GM23338 (cell line): ENCODE measurements around the gene CD33. TPM values are rescaled to one million over a fixed set of nuclear protein-coding genes. Genes with fewer than 3 reads are reported as not detected.

Experiments used
- ATAC-seq: fragments of 200-7000 bp; cut with Tn5 transposase; 3 replicates; pipeline ENCODE4 v1.9.1; 2020
- DNase-seq: peaks from one replicate; pipeline ENCODE4 v3.0.0-alpha.2; 2015; ENCODE audit warnings: low spot score
- H2AFZ ChIP-seq: fragments of 200-600 bp; sonication (generic); 2 replicates; pipeline ENCODE4 v1.8.0; 2016; ENCODE audit warnings: antibody characterized with exemption, mild to moderate bottlenecking, moderate library complexity
- H3F3A ChIP-seq: fragments of 200-600 bp; sonication (generic); replicated peaks from 2 replicates; pipeline ENCODE4 v1.8.0; 2017; ENCODE audit warnings: antibody characterized with exemption, mixed run types, low read depth
- H3K27ac ChIP-seq: fragments of 200-600 bp; sonication (generic); 2 replicates; pipeline ENCODE4 v1.6.1; 2016; ENCODE audit warnings: low read depth
- H3K27me3 ChIP-seq: fragments of 200-600 bp; sonication (generic); 2 replicates; pipeline ENCODE4 v1.8.0; 2016; ENCODE audit warnings: mild to moderate bottlenecking, mixed run types, moderate library complexity; ENCODE audit not compliant: insufficient read depth
- H3K36me3 ChIP-seq: fragments of 200-600 bp; sonication (generic); 2 replicates; pipeline ENCODE4 v1.8.0; 2016; ENCODE audit warnings: mild to moderate bottlenecking; ENCODE audit not compliant: insufficient read depth
- H3K4me1 ChIP-seq: fragments of 200-600 bp; sonication (generic); 2 replicates; pipeline ENCODE4 v1.8.0; 2016; ENCODE audit warnings: mild to moderate bottlenecking, moderate library complexity; ENCODE audit not compliant: insufficient read depth
- H3K4me2 ChIP-seq: fragments of 200-600 bp; sonication (generic); 2 replicates; pipeline ENCODE4 v1.7.1; 2017; ENCODE audit warnings: mixed run types
- H3K4me3 ChIP-seq: fragments of 200-600 bp; sonication (generic); 2 replicates; pipeline ENCODE4 v1.6.1; 2016; ENCODE audit warnings: mixed run types
- H3K79me2 ChIP-seq: fragments of 200-600 bp; sonication (generic); replicated peaks from 2 replicates; pipeline ENCODE4 v1.8.0; 2017; ENCODE audit warnings: mild to moderate bottlenecking; ENCODE audit not compliant: insufficient read depth
- H3K9me2 ChIP-seq: fragments of 200-600 bp; sonication (generic); 2 replicates; pipeline ENCODE4 v1.8.0; 2017; ENCODE audit not compliant: insufficient read depth
- H4K20me1 ChIP-seq: fragments of 200-600 bp; sonication (generic); replicated peaks from 2 replicates; pipeline ENCODE4 v1.8.0; 2017; ENCODE audit warnings: mild to moderate bottlenecking; ENCODE audit not compliant: insufficient read depth
- H3K27ac Mint-ChIP-seq: 2 replicates; pipeline ENCODE4 v1.8.0; 2020; ENCODE audit warnings: inconsistent platforms, mild to moderate bottlenecking, moderate library complexity, mixed read lengths
- H3K27me3 Mint-ChIP-seq: 3 replicates; pipeline ENCODE4 v1.8.0; 2022; ENCODE audit warnings: low read depth, mild to moderate bottlenecking, moderate library complexity, mixed read lengths, inconsistent platforms; ENCODE audit not compliant: insufficient read depth, poor library complexity
- H3K36me3 Mint-ChIP-seq: 3 replicates; pipeline ENCODE4 v1.8.0; 2021; ENCODE audit warnings: low read depth, mild to moderate bottlenecking, inconsistent platforms, moderate library complexity, mixed read lengths
- H3K4me1 Mint-ChIP-seq: 3 replicates; pipeline ENCODE4 v1.8.0; 2020; ENCODE audit warnings: mild to moderate bottlenecking, inconsistent platforms, mixed read lengths
- H3K4me3 Mint-ChIP-seq: 3 replicates; pipeline ENCODE4 v1.8.0; 2021; ENCODE audit warnings: moderate library complexity, mild to moderate bottlenecking, inconsistent platforms, mixed read lengths
- H3K9me3 Mint-ChIP-seq: 3 replicates; pipeline ENCODE4 v1.8.0; 2020; ENCODE audit warnings: moderate library complexity, mild to moderate bottlenecking, inconsistent platforms, mixed read lengths
- CREB1 ChIP-seq: fragments of 250-450 bp; sonication (Bioruptor Pico); IDR thresholded peaks from 2 replicates; pipeline ENCODE4 v1.5.0; 2020; ENCODE audit warnings: low read depth, mild to moderate bottlenecking, moderate library complexity
- EZH2 ChIP-seq: fragments of 200-600 bp; sonication (generic); IDR thresholded peaks from one replicate; pipeline ENCODE4 v1.8.0; 2017; ENCODE audit warnings: antibody characterized with exemption, mild to moderate bottlenecking, low read depth; ENCODE audit not compliant: unreplicated experiment
- EZH2phosphoT487 ChIP-seq: fragments of 200-600 bp; sonication (generic); IDR thresholded peaks from one replicate; pipeline ENCODE4 v1.8.1; 2018; ENCODE audit warnings: antibody characterized with exemption; ENCODE audit not compliant: unreplicated experiment
- JUNB ChIP-seq: IDR thresholded peaks from one replicate; pipeline ENCODE4 v1.6.1; 2016; ENCODE audit warnings: antibody characterized with exemption; ENCODE audit not compliant: unreplicated experiment
- NANOG ChIP-seq: IDR thresholded peaks from 2 replicates; pipeline ENCODE4 v1.6.1; 2016; ENCODE audit warnings: antibody characterized with exemption, borderline replicate concordance
- POLR2AphosphoS5 ChIP-seq: IDR thresholded peaks from 2 replicates; pipeline ENCODE4 v1.6.1; 2016; ENCODE audit warnings: antibody characterized with exemption, low read depth
- STAT1 ChIP-seq: IDR thresholded peaks from one replicate; pipeline ENCODE4 v1.6.1; 2016; ENCODE audit warnings: antibody characterized with exemption; ENCODE audit not compliant: unreplicated experiment
- ZNF114 ChIP-seq: fragments of 250-450 bp; sonication (Bioruptor Pico); IDR thresholded peaks from 2 replicates; pipeline ENCODE4 v1.5.0; 2020; ENCODE audit warnings: mild to moderate bottlenecking, moderate library complexity
- ZNF331 ChIP-seq: fragments of 250-450 bp; sonication (Bioruptor Pico); IDR thresholded peaks from 2 replicates; pipeline ENCODE4 v1.5.0; 2020; ENCODE audit warnings: low read depth, mild to moderate bottlenecking, moderate library complexity
- polyA plus RNA-seq: library from polyadenylated mRNA; unstranded; fragments of >200 nt; fragmentation: Nextera tagmentation; extraction: Ambion mirVana; gene quantifications from 2 replicates; pipeline ENCODE4 v1.2.1, GENCODE V29; 2016
- total RNA-seq: library from RNA; depleted of rRNA; stranded (reverse); fragments of >200 nt; shearing (Covaris generic); gene quantifications from 2 replicates; pipeline ENCODE4 v1.2.3, GENCODE V29; 2014
- TF ChIP-seq, protein P1 (sequence below): IDR thresholded peaks from one replicate; pipeline ENCODE4 v1.6.1; 2018; ENCODE audit warnings: antibody characterized with exemption; ENCODE audit not compliant: unreplicated experiment
- TF ChIP-seq, protein P2 (sequence below), 2 experiments: fragments of 200-600 bp in 1 of 2; sonication (generic) in 1 of 2; conservative IDR thresholded peaks; 2 replicates each; pipeline versions ENCODE4 v1.5.1 to v1.6.1; 2016 to 2017; ENCODE audit warnings: antibody characterized with exemption in 2 of 2, low read depth in 2 of 2, mild to moderate bottlenecking in 2 of 2, moderate library complexity in 1 of 2
- TF ChIP-seq, protein P3 (sequence below): fragments of 250-450 bp; sonication (Bioruptor Pico); IDR thresholded peaks from 2 replicates; pipeline ENCODE4 v1.5.0; 2020; ENCODE audit warnings: mild to moderate bottlenecking, moderate library complexity
- TF ChIP-seq, protein P4 (sequence below): IDR thresholded peaks from 2 replicates; pipeline ENCODE4 v1.6.1; 2016; ENCODE audit warnings: antibody characterized with exemption

The CD33 gene
- total and polyA plus RNA-seq, 2 experiments from 2014 or later = 0.45 TPM; not detected in 1

DNA sequence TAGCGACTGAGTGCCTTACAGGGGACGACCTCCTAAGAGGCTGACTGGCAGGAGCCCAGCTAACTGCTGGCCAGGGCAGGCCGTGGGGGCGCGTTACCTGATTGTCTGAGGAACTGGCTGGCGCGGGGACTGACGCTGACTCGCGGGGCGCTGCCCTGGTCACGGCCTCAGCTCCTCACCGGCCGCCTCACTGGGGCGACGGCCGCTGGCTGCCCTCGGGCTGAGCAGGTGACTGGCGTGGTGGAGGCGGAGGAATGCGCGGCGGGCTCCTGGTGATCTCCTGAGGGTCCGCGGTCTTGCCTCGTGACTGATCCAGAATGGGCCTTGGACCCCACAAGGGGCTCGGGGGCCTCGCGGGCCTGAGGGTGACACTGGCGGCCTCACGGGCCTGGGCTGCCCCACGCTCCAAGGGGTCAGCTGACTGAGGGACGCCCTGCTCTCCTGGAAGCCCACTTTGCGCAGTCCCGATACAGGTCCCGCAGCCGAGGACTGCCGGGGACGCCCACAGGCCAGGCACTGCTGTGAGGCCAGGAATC is 43.4 kb upstream of the CD33 start:
- Histone ChIP-seq H3K27me3 (peaks cover 11% of the 10 kb centered on the region; the same call in 1 of the 2 replicates), H2AFZ (peak overlapping the region; percentile 87; the same call in 1 of the 2 replicates), H3K36me3 (no peaks in the 10 kb centered on the region), H3K4me1 (no peaks in the 10 kb centered on the region), H3K9me2 (no peaks in the 10 kb centered on the region), H4K20me1 (no peaks in the 10 kb centered on the region), H3F3A (no peaks in the 10 kb centered on the region), H3K79me2 (no peaks in the 10 kb centered on the region), H3K27ac (no peak overlapping the region), H3K4me2 (no peak overlapping the region), H3K4me3 (no peak overlapping the region)
- no peaks in the 10 kb centered on the region for H3K4me1 Mint-ChIP-seq
- DNase-seq (no peak), ATAC-seq (no peak)
- H3K36me3 Mint-ChIP-seq = no peaks in the 10 kb centered on the region
- H3K9me3 Mint-ChIP-seq = peaks cover 26% of the 10 kb centered on the region
- TF ChIP-seq POLR2AphosphoS5 (no peak), ZNF114 (CRISPR knock-in tag) (no peak), NANOG (no peak), JUNB (no peak), EZH2phosphoT487 (no peak), ZNF331 (no peak), CREB1 (CRISPR knock-in tag) (no peak), STAT1 (no peak), EZH2 (no peak)
- TF ChIP-seq, protein P1, sequence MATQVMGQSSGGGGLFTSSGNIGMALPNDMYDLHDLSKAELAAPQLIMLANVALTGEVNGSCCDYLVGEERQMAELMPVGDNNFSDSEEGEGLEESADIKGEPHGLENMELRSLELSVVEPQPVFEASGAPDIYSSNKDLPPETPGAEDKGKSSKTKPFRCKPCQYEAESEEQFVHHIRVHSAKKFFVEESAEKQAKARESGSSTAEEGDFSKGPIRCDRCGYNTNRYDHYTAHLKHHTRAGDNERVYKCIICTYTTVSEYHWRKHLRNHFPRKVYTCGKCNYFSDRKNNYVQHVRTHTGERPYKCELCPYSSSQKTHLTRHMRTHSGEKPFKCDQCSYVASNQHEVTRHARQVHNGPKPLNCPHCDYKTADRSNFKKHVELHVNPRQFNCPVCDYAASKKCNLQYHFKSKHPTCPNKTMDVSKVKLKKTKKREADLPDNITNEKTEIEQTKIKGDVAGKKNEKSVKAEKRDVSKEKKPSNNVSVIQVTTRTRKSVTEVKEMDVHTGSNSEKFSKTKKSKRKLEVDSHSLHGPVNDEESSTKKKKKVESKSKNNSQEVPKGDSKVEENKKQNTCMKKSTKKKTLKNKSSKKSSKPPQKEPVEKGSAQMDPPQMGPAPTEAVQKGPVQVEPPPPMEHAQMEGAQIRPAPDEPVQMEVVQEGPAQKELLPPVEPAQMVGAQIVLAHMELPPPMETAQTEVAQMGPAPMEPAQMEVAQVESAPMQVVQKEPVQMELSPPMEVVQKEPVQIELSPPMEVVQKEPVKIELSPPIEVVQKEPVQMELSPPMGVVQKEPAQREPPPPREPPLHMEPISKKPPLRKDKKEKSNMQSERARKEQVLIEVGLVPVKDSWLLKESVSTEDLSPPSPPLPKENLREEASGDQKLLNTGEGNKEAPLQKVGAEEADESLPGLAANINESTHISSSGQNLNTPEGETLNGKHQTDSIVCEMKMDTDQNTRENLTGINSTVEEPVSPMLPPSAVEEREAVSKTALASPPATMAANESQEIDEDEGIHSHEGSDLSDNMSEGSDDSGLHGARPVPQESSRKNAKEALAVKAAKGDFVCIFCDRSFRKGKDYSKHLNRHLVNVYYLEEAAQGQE = no peak
- TF ChIP-seq, protein P2, sequence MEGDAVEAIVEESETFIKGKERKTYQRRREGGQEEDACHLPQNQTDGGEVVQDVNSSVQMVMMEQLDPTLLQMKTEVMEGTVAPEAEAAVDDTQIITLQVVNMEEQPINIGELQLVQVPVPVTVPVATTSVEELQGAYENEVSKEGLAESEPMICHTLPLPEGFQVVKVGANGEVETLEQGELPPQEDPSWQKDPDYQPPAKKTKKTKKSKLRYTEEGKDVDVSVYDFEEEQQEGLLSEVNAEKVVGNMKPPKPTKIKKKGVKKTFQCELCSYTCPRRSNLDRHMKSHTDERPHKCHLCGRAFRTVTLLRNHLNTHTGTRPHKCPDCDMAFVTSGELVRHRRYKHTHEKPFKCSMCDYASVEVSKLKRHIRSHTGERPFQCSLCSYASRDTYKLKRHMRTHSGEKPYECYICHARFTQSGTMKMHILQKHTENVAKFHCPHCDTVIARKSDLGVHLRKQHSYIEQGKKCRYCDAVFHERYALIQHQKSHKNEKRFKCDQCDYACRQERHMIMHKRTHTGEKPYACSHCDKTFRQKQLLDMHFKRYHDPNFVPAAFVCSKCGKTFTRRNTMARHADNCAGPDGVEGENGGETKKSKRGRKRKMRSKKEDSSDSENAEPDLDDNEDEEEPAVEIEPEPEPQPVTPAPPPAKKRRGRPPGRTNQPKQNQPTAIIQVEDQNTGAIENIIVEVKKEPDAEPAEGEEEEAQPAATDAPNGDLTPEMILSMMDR (conservative IDR thresholded peaks at IDR 0.05; ENCODE audit: low read depth in 2 of 2) = no peak
- TF ChIP-seq, protein P3, sequence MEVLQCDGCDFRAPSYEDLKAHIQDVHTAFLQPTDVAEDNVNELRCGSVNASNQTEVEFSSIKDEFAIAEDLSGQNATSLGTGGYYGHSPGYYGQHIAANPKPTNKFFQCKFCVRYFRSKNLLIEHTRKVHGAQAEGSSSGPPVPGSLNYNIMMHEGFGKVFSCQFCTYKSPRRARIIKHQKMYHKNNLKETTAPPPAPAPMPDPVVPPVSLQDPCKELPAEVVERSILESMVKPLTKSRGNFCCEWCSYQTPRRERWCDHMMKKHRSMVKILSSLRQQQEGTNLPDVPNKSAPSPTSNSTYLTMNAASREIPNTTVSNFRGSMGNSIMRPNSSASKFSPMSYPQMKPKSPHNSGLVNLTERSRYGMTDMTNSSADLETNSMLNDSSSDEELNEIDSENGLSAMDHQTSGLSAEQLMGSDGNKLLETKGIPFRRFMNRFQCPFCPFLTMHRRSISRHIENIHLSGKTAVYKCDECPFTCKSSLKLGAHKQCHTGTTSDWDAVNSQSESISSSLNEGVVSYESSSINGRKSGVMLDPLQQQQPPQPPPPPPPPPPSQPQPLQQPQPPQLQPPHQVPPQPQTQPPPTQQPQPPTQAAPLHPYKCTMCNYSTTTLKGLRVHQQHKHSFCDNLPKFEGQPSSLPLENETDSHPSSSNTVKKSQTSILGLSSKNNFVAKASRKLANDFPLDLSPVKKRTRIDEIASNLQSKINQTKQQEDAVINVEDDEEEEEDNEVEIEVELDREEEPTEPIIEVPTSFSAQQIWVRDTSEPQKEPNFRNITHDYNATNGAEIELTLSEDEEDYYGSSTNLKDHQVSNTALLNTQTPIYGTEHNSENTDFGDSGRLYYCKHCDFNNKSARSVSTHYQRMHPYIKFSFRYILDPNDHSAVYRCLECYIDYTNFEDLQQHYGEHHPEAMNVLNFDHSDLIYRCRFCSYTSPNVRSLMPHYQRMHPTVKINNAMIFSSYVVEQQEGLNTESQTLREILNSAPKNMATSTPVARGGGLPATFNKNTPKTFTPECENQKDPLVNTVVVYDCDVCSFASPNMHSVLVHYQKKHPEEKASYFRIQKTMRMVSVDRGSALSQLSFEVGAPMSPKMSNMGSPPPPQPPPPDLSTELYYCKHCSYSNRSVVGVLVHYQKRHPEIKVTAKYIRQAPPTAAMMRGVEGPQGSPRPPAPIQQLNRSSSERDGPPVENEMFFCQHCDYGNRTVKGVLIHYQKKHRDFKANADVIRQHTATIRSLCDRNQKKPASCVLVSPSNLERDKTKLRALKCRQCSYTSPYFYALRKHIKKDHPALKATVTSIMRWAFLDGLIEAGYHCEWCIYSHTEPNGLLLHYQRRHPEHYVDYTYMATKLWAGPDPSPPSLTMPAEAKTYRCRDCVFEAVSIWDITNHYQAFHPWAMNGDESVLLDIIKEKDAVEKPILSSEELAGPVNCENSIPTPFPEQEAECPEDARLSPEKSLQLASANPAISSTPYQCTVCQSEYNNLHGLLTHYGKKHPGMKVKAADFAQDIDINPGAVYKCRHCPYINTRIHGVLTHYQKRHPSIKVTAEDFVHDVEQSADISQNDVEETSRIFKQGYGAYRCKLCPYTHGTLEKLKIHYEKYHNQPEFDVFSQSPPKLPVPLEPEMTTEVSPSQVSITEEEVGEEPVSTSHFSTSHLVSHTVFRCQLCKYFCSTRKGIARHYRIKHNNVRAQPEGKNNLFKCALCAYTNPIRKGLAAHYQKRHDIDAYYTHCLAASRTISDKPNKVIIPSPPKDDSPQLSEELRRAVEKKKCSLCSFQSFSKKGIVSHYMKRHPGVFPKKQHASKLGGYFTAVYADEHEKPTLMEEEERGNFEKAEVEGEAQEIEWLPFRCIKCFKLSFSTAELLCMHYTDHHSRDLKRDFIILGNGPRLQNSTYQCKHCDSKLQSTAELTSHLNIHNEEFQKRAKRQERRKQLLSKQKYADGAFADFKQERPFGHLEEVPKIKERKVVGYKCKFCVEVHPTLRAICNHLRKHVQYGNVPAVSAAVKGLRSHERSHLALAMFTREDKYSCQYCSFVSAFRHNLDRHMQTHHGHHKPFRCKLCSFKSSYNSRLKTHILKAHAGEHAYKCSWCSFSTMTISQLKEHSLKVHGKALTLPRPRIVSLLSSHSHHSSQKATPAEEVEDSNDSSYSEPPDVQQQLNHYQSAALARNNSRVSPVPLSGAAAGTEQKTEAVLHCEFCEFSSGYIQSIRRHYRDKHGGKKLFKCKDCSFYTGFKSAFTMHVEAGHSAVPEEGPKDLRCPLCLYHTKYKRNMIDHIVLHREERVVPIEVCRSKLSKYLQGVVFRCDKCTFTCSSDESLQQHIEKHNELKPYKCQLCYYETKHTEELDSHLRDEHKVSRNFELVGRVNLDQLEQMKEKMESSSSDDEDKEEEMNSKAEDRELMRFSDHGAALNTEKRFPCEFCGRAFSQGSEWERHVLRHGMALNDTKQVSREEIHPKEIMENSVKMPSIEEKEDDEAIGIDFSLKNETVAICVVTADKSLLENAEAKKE (CRISPR knock-in tag) = no peak
- TF ChIP-seq, protein P4, sequence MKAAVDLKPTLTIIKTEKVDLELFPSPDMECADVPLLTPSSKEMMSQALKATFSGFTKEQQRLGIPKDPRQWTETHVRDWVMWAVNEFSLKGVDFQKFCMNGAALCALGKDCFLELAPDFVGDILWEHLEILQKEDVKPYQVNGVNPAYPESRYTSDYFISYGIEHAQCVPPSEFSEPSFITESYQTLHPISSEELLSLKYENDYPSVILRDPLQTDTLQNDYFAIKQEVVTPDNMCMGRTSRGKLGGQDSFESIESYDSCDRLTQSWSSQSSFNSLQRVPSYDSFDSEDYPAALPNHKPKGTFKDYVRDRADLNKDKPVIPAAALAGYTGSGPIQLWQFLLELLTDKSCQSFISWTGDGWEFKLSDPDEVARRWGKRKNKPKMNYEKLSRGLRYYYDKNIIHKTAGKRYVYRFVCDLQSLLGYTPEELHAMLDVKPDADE = no peak
- no peak overlapping the region for H3K4me3 Mint-ChIP-seq
- no peak overlapping the region for H3K27ac Mint-ChIP-seq
- H3K27me3 Mint-ChIP-seq = peaks cover 14% of the 10 kb centered on the region
